Heart left ventricle (tissue), 13 donors: ENCODE data around the gene IL17A.
"Not testable (repeated sequence)": the region's sequence is repeated elsewhere in the genome, so short reads cannot be mapped to it uniquely, and the experiment has no call there.

Source experiments
- CTCF ChIP-seq, 12 donors: fragments of 200-600 bp; sonication (generic) in 4 of 12; IDR thresholded peaks; one replicate each; pipeline versions ENCODE4 v1.5.0 to v1.8.0; 2018 to 2022; ENCODE audit warnings: antibody characterized with exemption in 12 of 12, mild to moderate bottlenecking in 5 of 12
- POLR2A ChIP-seq, 2 donors: fragments of 450-650 bp; IDR thresholded peaks; one replicate each; pipeline ENCODE4 v1.6.1; 2017; ENCODE audit warnings: antibody characterized with exemption in 2 of 2, mild to moderate bottlenecking in 2 of 2, moderate library complexity in 2 of 2
- donor health status: ischemic (EF 13 %, LVEDD 7.1; RV severe dilation, severe dysfunction).
- donor health status: DM: no; HTN: yes; CAD: no.
- donor health status: DM: no; HTN: no; CAD: no.
- donor health status: ischemic (EF 25% LVEDD 6.9; RV normal size, moderate dysfunction).
- donor health status: ischemic (EF 25% LVEDD 5.7; RV mildly dilated, moderate dysfunction).
- donor health status: ischemic (EF 35%, LVEDD 5.7; RV mildly dilated, moderate dysfunction).
- donor health status: nonischemic (EF 11% LVEDD 7.7; RV severe dilation, severe dysfunction).
- donor health status: DM: yes; HTN: yes; CAD: no.
- donor health status: PGD.
- donor health status: ischemic (EF 29% LVEDD 5.4; RV normal size, mild dysfunction).
- donor health status: nonischemic (EF 23%, LVEDD 6.1; RV moderate dilation, normal function).

GRCh38 chr6:52168351-52168750 is 17.8 kb upstream of the IL17A start:
- not testable (repeated sequence) for TF ChIP-seq POLR2A, CTCF (IDR thresholded peaks at IDR 0.05)
